ENCODE data around the gene ABTB1. TPM values are rescaled to one million over a fixed set of nuclear protein-coding genes. Genes with fewer than 3 reads are reported as not detected.

Gene ABTB1
- total RNA-seq, 1 donor from 2014 or later = 11.8 TPM

DNA sequence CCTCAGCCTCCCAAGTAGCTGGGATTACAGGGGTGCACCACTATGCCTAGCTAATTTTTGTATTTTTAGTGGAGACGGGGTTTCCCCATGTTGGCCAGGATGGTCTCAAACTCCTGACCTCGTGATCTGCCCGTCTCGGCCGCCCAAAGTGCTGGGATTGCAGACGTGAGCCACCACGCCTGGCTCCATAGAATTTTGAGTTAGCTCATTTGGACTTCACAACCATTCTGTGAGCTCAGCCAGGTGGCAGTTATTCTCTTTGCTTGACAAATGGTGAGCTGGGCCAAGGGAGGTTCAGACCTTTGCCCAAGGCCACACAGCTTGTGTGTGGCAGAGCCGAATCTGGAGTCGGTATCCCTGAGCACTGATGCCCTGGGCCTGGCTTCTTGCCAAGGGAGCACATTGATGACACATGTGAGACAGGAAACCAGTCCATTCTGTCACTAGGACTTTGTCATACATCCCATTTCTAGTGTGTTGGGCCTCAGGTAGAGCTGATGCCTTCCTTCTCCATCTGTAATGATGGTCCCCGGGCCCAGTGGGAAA, 26.2 kb upstream of the ABTB1 start:
- no peaks in the 10 kb centered on the region for H3K36me3 ChIP-seq (ENCODE audit: insufficient read depth, low read length)
- Mint-ChIP-seq H3K36me3 (ENCODE audit: low read depth, unreplicated experiment) (no peaks in the 10 kb centered on the region), H3K4me1 (ENCODE audit: low read depth, unreplicated experiment) (no peaks in the 10 kb centered on the region), H3K4me3 (ENCODE audit: unreplicated experiment) (no peak overlapping the region), H3K9me3 (ENCODE audit: unreplicated experiment) (no peaks in the 10 kb centered on the region), H3K27me3 (ENCODE audit: low read depth, unreplicated experiment) (peaks cover 8% of the 10 kb centered on the region), H3K27ac (ENCODE audit: unreplicated experiment) (no peak overlapping the region)
- H4K20me1 ChIP-seq (ENCODE audit: insufficient read depth, low read length) = no peaks in the 10 kb centered on the region
- H3K4me1 ChIP-seq (ENCODE audit: insufficient read depth, low read length) = no peaks in the 10 kb centered on the region
- H3K27me3 ChIP-seq (ENCODE audit: insufficient read depth, low read length) = no peaks in the 10 kb centered on the region
- H3K9me3 ChIP-seq (ENCODE audit: insufficient read depth, low read depth, low read length) = no peaks in the 10 kb centered on the region
- DNase-seq (ENCODE audit: low read depth) = no peak
- no peak overlapping the region for H2AFZ ChIP-seq (ENCODE audit: low read depth, low read length)
- H3K79me2 ChIP-seq (ENCODE audit: insufficient read depth, low read length) = no peaks in the 10 kb centered on the region
- no peak overlapping the region for H3K4me2 ChIP-seq (ENCODE audit: low read length)
- H3K27ac ChIP-seq (ENCODE audit: low read depth, low read length) = no peak overlapping the region
- no peak overlapping the region for H3K9ac ChIP-seq (ENCODE audit: low read length)
- no peak for FAIRE-seq
- TF ChIP-seq EZH2 (IDR thresholded peaks at IDR 0.05; ENCODE audit: insufficient read depth, low read length) = no peak
- TF ChIP-seq, protein P1, sequence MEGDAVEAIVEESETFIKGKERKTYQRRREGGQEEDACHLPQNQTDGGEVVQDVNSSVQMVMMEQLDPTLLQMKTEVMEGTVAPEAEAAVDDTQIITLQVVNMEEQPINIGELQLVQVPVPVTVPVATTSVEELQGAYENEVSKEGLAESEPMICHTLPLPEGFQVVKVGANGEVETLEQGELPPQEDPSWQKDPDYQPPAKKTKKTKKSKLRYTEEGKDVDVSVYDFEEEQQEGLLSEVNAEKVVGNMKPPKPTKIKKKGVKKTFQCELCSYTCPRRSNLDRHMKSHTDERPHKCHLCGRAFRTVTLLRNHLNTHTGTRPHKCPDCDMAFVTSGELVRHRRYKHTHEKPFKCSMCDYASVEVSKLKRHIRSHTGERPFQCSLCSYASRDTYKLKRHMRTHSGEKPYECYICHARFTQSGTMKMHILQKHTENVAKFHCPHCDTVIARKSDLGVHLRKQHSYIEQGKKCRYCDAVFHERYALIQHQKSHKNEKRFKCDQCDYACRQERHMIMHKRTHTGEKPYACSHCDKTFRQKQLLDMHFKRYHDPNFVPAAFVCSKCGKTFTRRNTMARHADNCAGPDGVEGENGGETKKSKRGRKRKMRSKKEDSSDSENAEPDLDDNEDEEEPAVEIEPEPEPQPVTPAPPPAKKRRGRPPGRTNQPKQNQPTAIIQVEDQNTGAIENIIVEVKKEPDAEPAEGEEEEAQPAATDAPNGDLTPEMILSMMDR (IDR thresholded peaks at IDR 0.05; ENCODE audit: insufficient read depth, low read depth, low read length) = no peak
- H3K4me3 ChIP-seq (ENCODE audit: insufficient read depth, low read depth, low read length) = no peak overlapping the region

DNA sequence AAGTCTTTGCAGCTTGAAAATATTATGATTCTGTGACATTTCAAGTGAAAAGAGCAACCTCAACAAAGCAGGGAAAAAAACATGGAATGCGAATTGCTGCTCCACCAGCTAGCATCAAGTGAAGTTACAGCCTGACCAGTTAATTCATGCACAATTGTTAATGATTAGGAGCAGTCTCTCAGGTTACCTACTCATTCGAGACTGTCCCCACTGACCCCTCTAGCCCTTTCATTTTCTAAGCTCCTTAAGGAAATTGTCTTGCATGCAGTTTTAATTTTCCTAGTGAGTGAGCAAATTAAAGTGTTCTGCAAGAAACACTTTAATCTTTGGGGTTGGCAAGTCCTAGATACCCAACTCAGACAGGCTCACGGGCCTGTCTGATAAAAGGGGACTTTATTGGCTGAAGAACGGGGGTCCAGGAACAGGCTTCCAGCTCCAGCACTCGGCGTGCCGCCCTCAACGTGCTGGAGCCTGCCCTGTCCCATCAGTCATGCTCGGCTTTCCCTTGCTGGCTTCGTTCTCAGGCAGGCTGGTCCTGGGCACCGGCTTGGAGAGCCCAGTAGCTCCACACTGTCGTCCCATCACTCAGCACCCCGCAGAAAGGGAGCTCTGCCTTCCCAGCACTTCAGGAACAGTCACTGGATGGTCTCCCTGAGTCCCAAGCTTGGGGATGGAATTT, 25.4 kb upstream of the ABTB1 start:
- Histone ChIP-seq H4K20me1 (ENCODE audit: insufficient read depth, low read length) (no peaks in the 10 kb centered on the region), H3K9ac (ENCODE audit: low read length) (no peak overlapping the region), H3K27ac (ENCODE audit: low read depth, low read length) (no peak overlapping the region), H3K27me3 (ENCODE audit: insufficient read depth, low read length) (no peaks in the 10 kb centered on the region), H3K4me3 (ENCODE audit: insufficient read depth, low read depth, low read length) (no peak overlapping the region), H3K4me1 (ENCODE audit: insufficient read depth, low read length) (no peaks in the 10 kb centered on the region), H3K4me2 (ENCODE audit: low read length) (no peak overlapping the region), H3K79me2 (ENCODE audit: insufficient read depth, low read length) (no peaks in the 10 kb centered on the region), H2AFZ (ENCODE audit: low read depth, low read length) (no peak overlapping the region), H3K9me3 (ENCODE audit: insufficient read depth, low read depth, low read length) (no peaks in the 10 kb centered on the region), H3K36me3 (ENCODE audit: insufficient read depth, low read length) (no peaks in the 10 kb centered on the region)
- no peak for TF ChIP-seq EZH2 (IDR thresholded peaks at IDR 0.05; ENCODE audit: insufficient read depth, low read length)
- TF ChIP-seq, protein P1 (IDR thresholded peaks at IDR 0.05; ENCODE audit: insufficient read depth, low read depth, low read length) = no peak
- DNase-seq (ENCODE audit: low read depth) (no peak), FAIRE-seq (no peak)
- no peak overlapping the region for H3K27ac Mint-ChIP-seq (ENCODE audit: unreplicated experiment)
- H3K36me3 Mint-ChIP-seq (ENCODE audit: low read depth, unreplicated experiment) = no peaks in the 10 kb centered on the region
- H3K27me3 Mint-ChIP-seq (ENCODE audit: low read depth, unreplicated experiment) = peaks cover 7% of the 10 kb centered on the region
- H3K4me3 Mint-ChIP-seq (ENCODE audit: unreplicated experiment) = no peak overlapping the region
- H3K4me1 Mint-ChIP-seq (ENCODE audit: low read depth, unreplicated experiment) = no peaks in the 10 kb centered on the region
- no peaks in the 10 kb centered on the region for H3K9me3 Mint-ChIP-seq (ENCODE audit: unreplicated experiment)

DNA sequence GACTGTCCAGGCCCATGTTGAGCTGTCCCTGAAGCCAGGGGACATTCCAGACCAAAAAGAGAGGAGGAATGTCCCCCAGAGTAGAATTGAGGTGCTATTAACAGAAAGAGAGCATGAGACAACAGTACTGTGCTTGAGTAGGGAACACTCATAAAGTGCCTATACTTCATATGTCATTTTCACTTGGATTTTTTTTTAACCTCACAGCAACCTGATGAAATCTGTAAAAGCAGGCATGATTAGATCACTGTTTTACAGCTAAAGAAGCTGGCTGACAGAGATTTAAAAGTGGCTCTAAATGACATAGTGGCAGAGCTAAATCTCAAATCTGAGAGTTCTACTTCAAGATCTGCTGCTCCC, 24.9 kb upstream of the ABTB1 start:
- TF ChIP-seq, protein P1 (IDR thresholded peaks at IDR 0.05; ENCODE audit: insufficient read depth, low read depth, low read length) = no peak
- TF ChIP-seq EZH2 (IDR thresholded peaks at IDR 0.05; ENCODE audit: insufficient read depth, low read length) = no peak
- no peak for FAIRE-seq
- H3K4me2 ChIP-seq (ENCODE audit: low read length) = no peak overlapping the region
- no peak overlapping the region for H2AFZ ChIP-seq (ENCODE audit: low read depth, low read length)
- no peaks in the 10 kb centered on the region for H3K36me3 ChIP-seq (ENCODE audit: insufficient read depth, low read length)
- H3K9ac ChIP-seq (ENCODE audit: low read length) = no peak overlapping the region
- no peak overlapping the region for H3K4me3 ChIP-seq (ENCODE audit: insufficient read depth, low read depth, low read length)
- Mint-ChIP-seq H3K36me3 (ENCODE audit: low read depth, unreplicated experiment) (no peaks in the 10 kb centered on the region), H3K27ac (ENCODE audit: unreplicated experiment) (no peak overlapping the region), H3K4me1 (ENCODE audit: low read depth, unreplicated experiment) (no peaks in the 10 kb centered on the region), H3K27me3 (ENCODE audit: low read depth, unreplicated experiment) (peaks cover 6% of the 10 kb centered on the region), H3K9me3 (ENCODE audit: unreplicated experiment) (no peaks in the 10 kb centered on the region), H3K4me3 (ENCODE audit: unreplicated experiment) (no peak overlapping the region)
- H3K79me2 ChIP-seq (ENCODE audit: insufficient read depth, low read length) = no peaks in the 10 kb centered on the region
- no peak overlapping the region for H3K27ac ChIP-seq (ENCODE audit: low read depth, low read length)
- H4K20me1 ChIP-seq (ENCODE audit: insufficient read depth, low read length) = no peaks in the 10 kb centered on the region
- no peak for DNase-seq (ENCODE audit: low read depth)
- H3K4me1 ChIP-seq (ENCODE audit: insufficient read depth, low read length) = no peaks in the 10 kb centered on the region
- no peaks in the 10 kb centered on the region for H3K27me3 ChIP-seq (ENCODE audit: insufficient read depth, low read length)
- H3K9me3 ChIP-seq (ENCODE audit: insufficient read depth, low read depth, low read length) = no peaks in the 10 kb centered on the region
